ENCODE data around the gene CFAP99.

DNA sequence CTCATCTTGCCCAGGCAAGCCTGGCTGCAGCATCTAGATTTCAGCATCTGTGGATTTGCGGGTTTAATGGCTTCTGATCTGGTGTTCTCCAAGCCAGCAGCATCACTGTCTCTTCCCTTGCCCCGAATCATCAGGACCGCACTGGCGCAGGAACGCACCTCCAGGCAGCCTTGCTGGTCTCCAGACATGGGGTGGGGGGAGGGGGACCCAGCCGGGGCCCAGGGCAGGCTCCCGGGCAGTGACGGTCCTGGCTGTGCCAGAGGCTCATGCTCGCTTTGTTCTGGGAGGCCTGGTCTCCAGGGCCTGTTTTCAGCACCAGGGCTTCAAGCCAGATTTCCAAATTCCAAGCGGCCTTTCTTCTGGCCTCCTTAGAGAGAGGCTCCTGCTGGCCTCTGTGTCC lies 4.9 kb downstream of the CFAP99 start:
- TF ChIP-seq PPARA (CRISPR knock-in tag; IDR thresholded peaks at IDR 0.05; ENCODE audit: borderline replicate concordance) (no peak), ZFP30 (CRISPR knock-in tag; IDR thresholded peaks at IDR 0.05) (no peak), GLIS3 (CRISPR knock-in tag; IDR thresholded peaks at IDR 0.05) (no peak), ZFP3 (CRISPR knock-in tag; IDR thresholded peaks at IDR 0.05) (no peak), ZC3H10 (CRISPR knock-in tag; IDR thresholded peaks at IDR 0.05) (no peak), ZNF565 (CRISPR knock-in tag; conservative IDR thresholded peaks at IDR 0.05; ENCODE audit: low read depth) (no peak), SNAI2 (CRISPR knock-in tag; IDR thresholded peaks at IDR 0.05) (no peak), TOX (CRISPR knock-in tag; IDR thresholded peaks at IDR 0.05; ENCODE audit: borderline replicate concordance) (no peak), ESRRG (CRISPR knock-in tag; IDR thresholded peaks at IDR 0.05) (no peak)
- TF ChIP-seq, protein P1, sequence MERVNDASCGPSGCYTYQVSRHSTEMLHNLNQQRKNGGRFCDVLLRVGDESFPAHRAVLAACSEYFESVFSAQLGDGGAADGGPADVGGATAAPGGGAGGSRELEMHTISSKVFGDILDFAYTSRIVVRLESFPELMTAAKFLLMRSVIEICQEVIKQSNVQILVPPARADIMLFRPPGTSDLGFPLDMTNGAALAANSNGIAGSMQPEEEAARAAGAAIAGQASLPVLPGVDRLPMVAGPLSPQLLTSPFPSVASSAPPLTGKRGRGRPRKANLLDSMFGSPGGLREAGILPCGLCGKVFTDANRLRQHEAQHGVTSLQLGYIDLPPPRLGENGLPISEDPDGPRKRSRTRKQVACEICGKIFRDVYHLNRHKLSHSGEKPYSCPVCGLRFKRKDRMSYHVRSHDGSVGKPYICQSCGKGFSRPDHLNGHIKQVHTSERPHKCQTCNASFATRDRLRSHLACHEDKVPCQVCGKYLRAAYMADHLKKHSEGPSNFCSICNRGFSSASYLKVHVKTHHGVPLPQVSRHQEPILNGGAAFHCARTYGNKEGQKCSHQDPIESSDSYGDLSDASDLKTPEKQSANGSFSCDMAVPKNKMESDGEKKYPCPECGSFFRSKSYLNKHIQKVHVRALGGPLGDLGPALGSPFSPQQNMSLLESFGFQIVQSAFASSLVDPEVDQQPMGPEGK (CRISPR knock-in tag; IDR thresholded peaks at IDR 0.05; ENCODE audit: borderline replicate concordance): no peak
- TF ChIP-seq, protein P2, sequence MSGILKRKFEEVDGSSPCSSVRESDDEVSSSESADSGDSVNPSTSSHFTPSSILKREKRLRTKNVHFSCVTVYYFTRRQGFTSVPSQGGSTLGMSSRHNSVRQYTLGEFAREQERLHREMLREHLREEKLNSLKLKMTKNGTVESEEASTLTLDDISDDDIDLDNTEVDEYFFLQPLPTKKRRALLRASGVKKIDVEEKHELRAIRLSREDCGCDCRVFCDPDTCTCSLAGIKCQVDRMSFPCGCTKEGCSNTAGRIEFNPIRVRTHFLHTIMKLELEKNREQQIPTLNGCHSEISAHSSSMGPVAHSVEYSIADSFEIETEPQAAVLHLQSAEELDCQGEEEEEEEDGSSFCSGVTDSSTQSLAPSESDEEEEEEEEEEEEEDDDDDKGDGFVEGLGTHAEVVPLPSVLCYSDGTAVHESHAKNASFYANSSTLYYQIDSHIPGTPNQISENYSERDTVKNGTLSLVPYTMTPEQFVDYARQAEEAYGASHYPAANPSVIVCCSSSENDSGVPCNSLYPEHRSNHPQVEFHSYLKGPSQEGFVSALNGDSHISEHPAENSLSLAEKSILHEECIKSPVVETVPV (CRISPR knock-in tag; IDR thresholded peaks at IDR 0.05): no peak
- TF ChIP-seq, protein P3, sequence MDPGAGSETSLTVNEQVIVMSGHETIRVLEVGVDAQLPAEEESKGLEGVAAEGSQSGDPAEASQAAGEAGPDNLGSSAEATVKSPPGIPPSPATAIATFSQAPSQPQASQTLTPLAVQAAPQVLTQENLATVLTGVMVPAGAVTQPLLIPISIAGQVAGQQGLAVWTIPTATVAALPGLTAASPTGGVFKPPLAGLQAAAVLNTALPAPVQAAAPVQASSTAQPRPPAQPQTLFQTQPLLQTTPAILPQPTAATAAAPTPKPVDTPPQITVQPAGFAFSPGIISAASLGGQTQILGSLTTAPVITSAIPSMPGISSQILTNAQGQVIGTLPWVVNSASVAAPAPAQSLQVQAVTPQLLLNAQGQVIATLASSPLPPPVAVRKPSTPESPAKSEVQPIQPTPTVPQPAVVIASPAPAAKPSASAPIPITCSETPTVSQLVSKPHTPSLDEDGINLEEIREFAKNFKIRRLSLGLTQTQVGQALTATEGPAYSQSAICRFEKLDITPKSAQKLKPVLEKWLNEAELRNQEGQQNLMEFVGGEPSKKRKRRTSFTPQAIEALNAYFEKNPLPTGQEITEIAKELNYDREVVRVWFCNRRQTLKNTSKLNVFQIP (CRISPR knock-in tag; IDR thresholded peaks at IDR 0.05; ENCODE audit: borderline replicate concordance, low read depth): no peak
- TF ChIP-seq, protein P4, sequence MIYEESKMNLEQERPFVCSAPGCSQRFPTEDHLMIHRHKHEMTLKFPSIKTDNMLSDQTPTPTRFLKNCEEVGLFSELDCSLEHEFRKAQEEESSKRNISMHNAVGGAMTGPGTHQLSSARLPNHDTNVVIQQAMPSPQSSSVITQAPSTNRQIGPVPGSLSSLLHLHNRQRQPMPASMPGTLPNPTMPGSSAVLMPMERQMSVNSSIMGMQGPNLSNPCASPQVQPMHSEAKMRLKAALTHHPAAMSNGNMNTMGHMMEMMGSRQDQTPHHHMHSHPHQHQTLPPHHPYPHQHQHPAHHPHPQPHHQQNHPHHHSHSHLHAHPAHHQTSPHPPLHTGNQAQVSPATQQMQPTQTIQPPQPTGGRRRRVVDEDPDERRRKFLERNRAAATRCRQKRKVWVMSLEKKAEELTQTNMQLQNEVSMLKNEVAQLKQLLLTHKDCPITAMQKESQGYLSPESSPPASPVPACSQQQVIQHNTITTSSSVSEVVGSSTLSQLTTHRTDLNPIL (CRISPR knock-in tag; IDR thresholded peaks at IDR 0.05; ENCODE audit: low read depth): no peak

All from SK-N-SH treated with all-trans-retinoic acid at 6 μM for 48 hours (cell line).